H1 (cell line): ENCODE data around the gene KIF5A. TPM values are rescaled to one million over a fixed set of nuclear protein-coding genes. Genes with fewer than 3 reads are reported as not detected.
A peak's percentile ranks its signal among the peaks of the same experiment; 100 is the strongest.

Experiments
- BRCA1 ChIP-seq: IDR thresholded peaks from 2 replicates; pipeline ENCODE4 v1.6.1; 2012; ENCODE audit warnings: low read depth, low read length, improper control_type of control experiment
- CHD2 ChIP-seq: IDR thresholded peaks from 2 replicates; pipeline ENCODE4 v1.6.1; 2012; ENCODE audit warnings: low read length, improper control_type of control experiment
- E2F6 ChIP-seq: IDR thresholded peaks from 2 replicates; pipeline ENCODE4 v1.6.1; 2012; ENCODE audit warnings: inconsistent platforms
- EGR1 ChIP-seq: IDR thresholded peaks from 2 replicates; pipeline ENCODE4 v1.6.1; 2011; ENCODE audit warnings: low read depth, low read length, borderline replicate concordance
- EP300 ChIP-seq, 2 experiments: IDR thresholded peaks; 1 replicate in 1 of 2; 2 replicates in 1 of 2; pipeline ENCODE4 v1.6.1; 2011 to 2012; ENCODE audit warnings: low read depth in 2 of 2, low read length in 2 of 2, mild to moderate bottlenecking in 2 of 2, borderline replicate concordance in 1 of 2, inconsistent platforms in 1 of 2, moderate library complexity in 1 of 2
- HDAC2 ChIP-seq, 2 experiments: fragments of 300-600 bp in 1 of 2; sonication (generic) in 1 of 2; IDR thresholded peaks; 2 replicates each; pipeline ENCODE4 v1.6.1; 2011 to 2012; ENCODE audit warnings: low read depth in 2 of 2, low read length in 2 of 2, mild to moderate bottlenecking in 2 of 2, moderate library complexity in 2 of 2, borderline replicate concordance in 1 of 2, inconsistent platforms in 1 of 2
- KDM4A ChIP-seq: IDR thresholded peaks from one replicate; pipeline ENCODE4 v1.7.1; 2012; ENCODE audit warnings: low read depth, mild to moderate bottlenecking, moderate library complexity, low read length, inconsistent platforms; ENCODE audit not compliant: severe bottlenecking
- NANOG ChIP-seq: IDR thresholded peaks from 2 replicates; pipeline ENCODE4 v1.6.1; 2011; ENCODE audit warnings: low read length, low read depth, mild to moderate bottlenecking, inconsistent platforms; ENCODE audit not compliant: insufficient read depth, poor library complexity, severe bottlenecking
- PHF8 ChIP-seq: fragments of 200-600 bp; sonication (generic); conservative IDR thresholded peaks from 2 replicates; pipeline ENCODE4 v1.7.1; 2012; ENCODE audit warnings: low read depth, mild to moderate bottlenecking, inconsistent platforms, low read length, moderate library complexity
- POLR2A ChIP-seq, 2 experiments: IDR thresholded peaks; 1 replicate in 1 of 2; 2 replicates in 1 of 2; pipeline ENCODE4 v1.6.1; 2011; ENCODE audit warnings: low read depth in 2 of 2, low read length in 2 of 2, mild to moderate bottlenecking in 2 of 2; ENCODE audit errors: control extremely low read depth in 1 of 2
- POU5F1 ChIP-seq: IDR thresholded peaks from 2 replicates; pipeline ENCODE4 v1.6.1; 2011; ENCODE audit warnings: low read depth, mild to moderate bottlenecking, low read length, moderate library complexity
- RBBP5 ChIP-seq: IDR thresholded peaks from 2 replicates; pipeline ENCODE4 v1.7.1; 2012; ENCODE audit warnings: low read depth, mild to moderate bottlenecking, inconsistent platforms, low read length, moderate library complexity, borderline replicate concordance
- SIN3A ChIP-seq, 2 experiments: IDR thresholded peaks in 1 of 2; conservative IDR thresholded peaks in 1 of 2; 2 replicates each; pipeline ENCODE4 v1.6.1; 2011 to 2012; ENCODE audit warnings: low read length in 2 of 2, improper control_type of control experiment in 1 of 2, low read depth in 1 of 2, mild to moderate bottlenecking in 1 of 2
- SIRT6 ChIP-seq: IDR thresholded peaks from one replicate; pipeline ENCODE4 v1.7.1; 2012; ENCODE audit warnings: low read length, inconsistent platforms
- SRF ChIP-seq: IDR thresholded peaks from 2 replicates; pipeline ENCODE4 v1.6.1; 2011; ENCODE audit warnings: mild to moderate bottlenecking, low read depth, low read length, moderate library complexity
- YY1 ChIP-seq: IDR thresholded peaks from 2 replicates; pipeline ENCODE4 v1.6.1; 2011; ENCODE audit warnings: low read depth, mild to moderate bottlenecking, low read length
- polyA plus RNA-seq, 7 experiments: library from polyadenylated mRNA; depleted of rRNA in 3 of 7; stranded (reverse) in 5 of 7; unstranded in 2 of 7; fragments of >200 nt in 5 of 7; fragments of 200-250 nt in 2 of 7; gene quantifications; 1 replicate in 5 of 7; 2 replicates in 1 of 7; 4 replicates in 1 of 7; pipeline versions ENCODE4 v1.2.1 to v1.2.3, GENCODE V29; 2011 to 2013; ENCODE audit warnings: missing spikeins in 2 of 7, mixed read lengths in 2 of 7
- total RNA-seq: library from RNA; stranded (reverse); fragmentation: NEBNext Ultra II Directional; extraction: Animal tissue kit (Norgen Biotek cat#: 25700); gene quantifications from 2 replicates; pipeline ENCODE4 v1.2.1, GENCODE V29; 2021
- TF ChIP-seq, protein P1 (sequence below): IDR thresholded peaks from 2 replicates; pipeline ENCODE4 v1.6.1; 2012; ENCODE audit warnings: low read length, inconsistent platforms
- TF ChIP-seq, protein P2 (sequence below), 3 experiments: IDR thresholded peaks; 1 replicate in 2 of 3; 2 replicates in 1 of 3; pipeline versions ENCODE4 v1.5.1 to v1.6.1; 2011; ENCODE audit warnings: low read length in 3 of 3, mild to moderate bottlenecking in 3 of 3, inconsistent platforms in 2 of 3, low read depth in 1 of 3, moderate library complexity in 1 of 3; ENCODE audit not compliant: insufficient read depth in 1 of 3; ENCODE audit errors: control extremely low read depth in 1 of 3

The KIF5A gene
- total and polyA plus RNA-seq, 2 of the 8 experiments (the other 6 are each of a cell fraction or from before 2014, with no cell fraction given), result 10.7 to 21.9 TPM

DNA sequence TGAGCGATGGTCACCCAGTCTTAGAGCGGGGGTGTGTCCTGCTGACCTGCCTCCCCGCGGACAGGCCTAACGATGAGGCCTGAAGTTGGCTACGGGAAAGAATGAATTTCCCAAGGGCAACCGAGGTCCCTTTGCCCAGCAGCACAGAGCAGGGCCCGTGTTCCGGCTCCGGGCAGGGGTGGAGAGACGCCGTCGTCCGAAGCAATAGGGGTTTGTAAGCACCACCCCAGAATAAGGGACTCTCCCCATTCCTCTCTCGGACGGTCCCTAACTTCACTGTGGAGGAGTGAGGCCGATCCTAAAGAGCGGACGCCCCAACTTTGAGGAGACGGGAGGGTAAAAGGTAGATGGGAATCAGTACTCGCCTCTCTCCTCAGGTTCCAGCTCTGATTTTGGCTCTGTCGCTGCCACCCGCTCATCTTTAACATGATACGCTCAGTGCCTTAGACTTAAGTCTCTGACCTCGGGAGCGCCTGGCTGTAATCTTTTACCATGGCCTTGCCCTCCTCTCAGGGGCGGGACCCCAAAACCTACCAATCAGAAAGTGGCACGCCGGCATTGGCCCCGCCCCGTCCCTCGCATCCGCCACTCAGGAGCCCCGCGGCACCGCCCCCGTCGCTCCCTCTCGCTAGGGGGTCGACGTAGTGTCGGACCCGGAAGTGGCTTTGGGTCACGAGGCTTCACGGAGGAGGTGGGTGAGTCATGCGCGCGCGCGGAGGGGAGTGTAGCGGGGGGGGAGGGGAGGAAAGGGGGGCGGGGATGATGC lies 29.6 kb upstream of the KIF5A start, which contains the start of gene DDIT3 (continued):
- TF ChIP-seq, protein P1, sequence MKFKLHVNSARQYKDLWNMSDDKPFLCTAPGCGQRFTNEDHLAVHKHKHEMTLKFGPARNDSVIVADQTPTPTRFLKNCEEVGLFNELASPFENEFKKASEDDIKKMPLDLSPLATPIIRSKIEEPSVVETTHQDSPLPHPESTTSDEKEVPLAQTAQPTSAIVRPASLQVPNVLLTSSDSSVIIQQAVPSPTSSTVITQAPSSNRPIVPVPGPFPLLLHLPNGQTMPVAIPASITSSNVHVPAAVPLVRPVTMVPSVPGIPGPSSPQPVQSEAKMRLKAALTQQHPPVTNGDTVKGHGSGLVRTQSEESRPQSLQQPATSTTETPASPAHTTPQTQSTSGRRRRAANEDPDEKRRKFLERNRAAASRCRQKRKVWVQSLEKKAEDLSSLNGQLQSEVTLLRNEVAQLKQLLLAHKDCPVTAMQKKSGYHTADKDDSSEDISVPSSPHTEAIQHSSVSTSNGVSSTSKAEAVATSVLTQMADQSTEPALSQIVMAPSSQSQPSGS, result no peak; the same call in 1 of the 2 replicates
- no peak for TF ChIP-seq SIRT6
- peak; percentile 22; the same call in 1 of the 2 replicates for TF ChIP-seq CHD2
- TF ChIP-seq KDM4A, result no peak
- peak in 1 of 2 experiments; percentile 97; a peak in 2 of 4 replicates for TF ChIP-seq HDAC2 (IDR thresholded peaks at IDR 0.05; ENCODE audit: borderline replicate concordance in 1 of 2, low read depth in 2 of 2, low read length in 2 of 2)
- peak in 1 of 2 experiments; percentile 16; a peak in 1 of 3 replicates for TF ChIP-seq EP300 (IDR thresholded peaks at IDR 0.05; ENCODE audit: borderline replicate concordance in 1 of 2, low read depth in 2 of 2, low read length in 2 of 2)
- TF ChIP-seq E2F6, result no peak
- TF ChIP-seq, protein P2, sequence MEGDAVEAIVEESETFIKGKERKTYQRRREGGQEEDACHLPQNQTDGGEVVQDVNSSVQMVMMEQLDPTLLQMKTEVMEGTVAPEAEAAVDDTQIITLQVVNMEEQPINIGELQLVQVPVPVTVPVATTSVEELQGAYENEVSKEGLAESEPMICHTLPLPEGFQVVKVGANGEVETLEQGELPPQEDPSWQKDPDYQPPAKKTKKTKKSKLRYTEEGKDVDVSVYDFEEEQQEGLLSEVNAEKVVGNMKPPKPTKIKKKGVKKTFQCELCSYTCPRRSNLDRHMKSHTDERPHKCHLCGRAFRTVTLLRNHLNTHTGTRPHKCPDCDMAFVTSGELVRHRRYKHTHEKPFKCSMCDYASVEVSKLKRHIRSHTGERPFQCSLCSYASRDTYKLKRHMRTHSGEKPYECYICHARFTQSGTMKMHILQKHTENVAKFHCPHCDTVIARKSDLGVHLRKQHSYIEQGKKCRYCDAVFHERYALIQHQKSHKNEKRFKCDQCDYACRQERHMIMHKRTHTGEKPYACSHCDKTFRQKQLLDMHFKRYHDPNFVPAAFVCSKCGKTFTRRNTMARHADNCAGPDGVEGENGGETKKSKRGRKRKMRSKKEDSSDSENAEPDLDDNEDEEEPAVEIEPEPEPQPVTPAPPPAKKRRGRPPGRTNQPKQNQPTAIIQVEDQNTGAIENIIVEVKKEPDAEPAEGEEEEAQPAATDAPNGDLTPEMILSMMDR (IDR thresholded peaks at IDR 0.05; ENCODE audit: control extremely low read depth in 1 of 3, insufficient read depth in 1 of 3, low read depth in 1 of 3, low read length in 3 of 3), result no peak; a peak in 1 of 4 replicates
- TF ChIP-seq SRF, result no peak
- TF ChIP-seq POU5F1, result no peak
- peak; percentile 80 for TF ChIP-seq PHF8
- peak in 1 of 2 experiments; percentile 99; a peak in 2 of 3 replicates for TF ChIP-seq POLR2A (IDR thresholded peaks at IDR 0.05; ENCODE audit: control extremely low read depth in 1 of 2, low read depth in 2 of 2, low read length in 2 of 2)
- TF ChIP-seq SIN3A (conservative IDR thresholded peaks at IDR 0.05 in 1 of 2, IDR thresholded peaks at IDR 0.05 in 1 of 2; ENCODE audit: low read depth in 1 of 2, low read length in 2 of 2), result peak; percentile 65 to 86; a peak in 2 of 4 replicates
- no peak for TF ChIP-seq YY1
- TF ChIP-seq RBBP5, result no peak
- TF ChIP-seq BRCA1, result no peak
- TF ChIP-seq NANOG, result no peak
- TF ChIP-seq EGR1, result peak; percentile 73
